Endothelial cell of umbilical vein (primary cell): ENCODE data around the gene FKBP2. TPM values are rescaled to one million over a fixed set of nuclear protein-coding genes. Genes with fewer than 3 reads are reported as not detected.

Experiments
- BruUV-seq: library from RNA; stranded (reverse); fragments of 400-500 nt; replicated peaks from 2 replicates; lab custom pipeline; 2021; lab: Mats Ljungman, UMichigan
- CTCF ChIA-PET: fragments of 300-600, 350-600 bp; sonication (Branson Sonifier 250); formaldehyde crosslinking; loops from one replicate; lab custom pipeline; 2021; ENCODE audit warnings: antibody characterized with exemption, inconsistent platforms; lab: Charles Lee
- POLR2A ChIA-PET: fragments of 300-600, 350-600 bp; sonication (Branson Sonifier 250); formaldehyde crosslinking; loops from one replicate; lab custom pipeline; 2021; ENCODE audit warnings: antibody characterized with exemption, inconsistent platforms; lab: Charles Lee
- DNase-seq: peaks from one replicate; pipeline ENCODE4 v3.0.0-alpha.2; 2011; ENCODE audit warnings: low read depth, low spot score
- FAIRE-seq: peaks from 2 replicates; lab custom pipeline; 2011; peaks lifted over from hg19 to GRCh38; lab: Jason Lieb, UNC
- H2AFZ ChIP-seq: 2 replicates; pipeline ENCODE4 v1.6.0; 2012; ENCODE audit warnings: low read depth, low read length, control low read depth, inconsistent platforms
- H3K27ac ChIP-seq: 2 replicates; pipeline ENCODE4 v1.5.1; 2011; ENCODE audit warnings: low read depth, mild to moderate bottlenecking, control low read depth, low read length, moderate library complexity; ENCODE audit not compliant: insufficient read depth
- H3K27me3 ChIP-seq, 2 experiments: 2 replicates each; pipeline versions ENCODE4 v1.6.0 to v1.6.1; 2011; ENCODE audit warnings: low read length in 2 of 2, mixed read lengths in 1 of 2; ENCODE audit not compliant: control insufficient read depth in 2 of 2, insufficient read depth in 2 of 2
- H3K36me3 ChIP-seq, 2 experiments: 2 replicates in 1 of 2; 3 replicates in 1 of 2; pipeline ENCODE4 v1.5.1; 2011; ENCODE audit warnings: low read length in 2 of 2, mild to moderate bottlenecking in 1 of 2, moderate library complexity in 1 of 2; ENCODE audit not compliant: control insufficient read depth in 2 of 2, insufficient read depth in 2 of 2; ENCODE audit errors: extremely low read depth in 1 of 2
- H3K4me1 ChIP-seq: 3 replicates; pipeline ENCODE4 v1.5.1; 2011; ENCODE audit warnings: mild to moderate bottlenecking, low read length; ENCODE audit not compliant: control insufficient read depth, insufficient read depth; ENCODE audit errors: extremely low read depth
- H3K4me2 ChIP-seq: 2 replicates; pipeline ENCODE4 v1.6.1; 2011; ENCODE audit warnings: low read length, control low read depth, mixed read lengths; ENCODE audit not compliant: insufficient read depth
- H3K4me3 ChIP-seq, 3 experiments: fragments of 200-600 bp in 1 of 3; sonication (generic), shearing (Covaris generic) in 1 of 3; replicated peaks in 1 of 3; 2 replicates each; pipeline ENCODE4 v1.5.1; 2011 to 2016; ENCODE audit warnings: control low read depth in 3 of 3, low read length in 3 of 3, mild to moderate bottlenecking in 2 of 3, inconsistent platforms in 1 of 3, low read depth in 1 of 3, moderate library complexity in 1 of 3; ENCODE audit not compliant: insufficient read depth in 1 of 3
- H3K79me2 ChIP-seq: 2 replicates; pipeline ENCODE4 v1.6.0; 2012; ENCODE audit warnings: low read length, inconsistent platforms; ENCODE audit not compliant: control insufficient read depth, insufficient read depth
- H3K9ac ChIP-seq: replicated peaks from 2 replicates; pipeline ENCODE3; 2011; ENCODE audit warnings: low read length, control low read depth; ENCODE audit not compliant: insufficient read depth; ENCODE audit errors: extremely low read depth
- H3K9me1 ChIP-seq: replicated peaks from 3 replicates; pipeline ENCODE4 v1.6.0; 2011; ENCODE audit warnings: mild to moderate bottlenecking, low read length; ENCODE audit not compliant: control insufficient read depth, insufficient read depth; ENCODE audit errors: extremely low read depth
- H3K9me3 ChIP-seq: replicated peaks from 2 replicates; pipeline ENCODE4 v1.5.1; 2012; ENCODE audit warnings: low read length, inconsistent platforms; ENCODE audit not compliant: control insufficient read depth, insufficient read depth
- H4K20me1 ChIP-seq: replicated peaks from 2 replicates; pipeline ENCODE3; 2011; ENCODE audit warnings: mild to moderate bottlenecking, low read length; ENCODE audit not compliant: control insufficient read depth, insufficient read depth; ENCODE audit errors: extremely low read depth
- EZH2 ChIP-seq: IDR thresholded peaks from 2 replicates; pipeline ENCODE4 v1.6.1; 2012; ENCODE audit warnings: borderline replicate concordance, low read depth, mild to moderate bottlenecking, moderate library complexity, low read length, inconsistent platforms; ENCODE audit not compliant: severe bottlenecking
- FOS ChIP-seq: IDR thresholded peaks from 2 replicates; pipeline ENCODE4 v1.6.1; 2011; ENCODE audit warnings: mild to moderate bottlenecking, low read length, moderate library complexity, borderline replicate concordance; ENCODE audit not compliant: insufficient read depth
- GATA2 ChIP-seq: IDR thresholded peaks from 2 replicates; pipeline ENCODE4 v1.7.0; 2011; ENCODE audit warnings: low read depth, mild to moderate bottlenecking, moderate library complexity, mixed read lengths, low read length; ENCODE audit not compliant: insufficient read length, insufficient read depth
- JUN ChIP-seq: IDR thresholded peaks from 2 replicates; pipeline ENCODE4 v1.6.1; 2011; ENCODE audit warnings: borderline replicate concordance, low read depth; ENCODE audit not compliant: insufficient read length, insufficient read depth
- MYC ChIP-seq: IDR thresholded peaks from one replicate; pipeline ENCODE4 v1.6.1; 2011; ENCODE audit warnings: mild to moderate bottlenecking, low read depth, low read length
- POLR2A ChIP-seq: IDR thresholded peaks from 2 replicates; pipeline ENCODE4 v1.6.1; 2012; ENCODE audit warnings: low read depth, mild to moderate bottlenecking, control low read depth, low read length
- POLR2AphosphoS5 ChIP-seq: IDR thresholded peaks from 2 replicates; pipeline ENCODE4 v1.6.1; 2012; ENCODE audit warnings: low read depth, mild to moderate bottlenecking, control low read depth, low read length, moderate library complexity; ENCODE audit not compliant: insufficient read depth
- dilution Hi-C: fragments of 300-500 bp; cut with MboI; formaldehyde crosslinking; loops from one replicate; pipeline ENCODE4 v1.15.0; 2019; ENCODE audit warnings: low sequenced_read_pairs; ENCODE audit not compliant: extremely low pct_ligation_motif_present
- intact Hi-C: fragments of 100-400 bp; cut with micrococcal nuclease; formaldehyde crosslinking; loops from one replicate; pipeline ENCODE4 v1.10.0; 2022
- polyA plus RNA-seq, 4 experiments: library from polyadenylated mRNA; depleted of rRNA in 3 of 4; stranded (reverse) in 3 of 4; unstranded in 1 of 4; fragments of >200 nt; gene quantifications; 2 replicates each; pipeline versions ENCODE4 v1.2.1 to v1.2.3, GENCODE V29; 2011 to 2012; ENCODE audit warnings: missing spikeins in 1 of 4
- total RNA-seq: library from RNA; stranded (reverse); gene quantifications from 2 replicates; pipeline ENCODE4 v1.2.3, GENCODE V29; 2021
- TF ChIP-seq, protein P1 (sequence below): IDR thresholded peaks from 2 replicates; pipeline ENCODE4 v1.6.1; 2011; ENCODE audit not compliant: insufficient read depth, insufficient read length
- TF ChIP-seq, protein P2 (sequence below), 2 donors: IDR thresholded peaks; 1 replicate in 1 of 2; 2 replicates in 1 of 2; pipeline ENCODE4 v1.5.1; 2011; ENCODE audit warnings: low read length in 2 of 2, mild to moderate bottlenecking in 2 of 2, moderate library complexity in 2 of 2, control low read depth in 1 of 2, inconsistent platforms in 1 of 2, low read depth in 1 of 2; ENCODE audit not compliant: insufficient read depth in 1 of 2; ENCODE audit errors: extremely low read depth in 1 of 2

FKBP2 gene
- total and polyA plus RNA-seq, 2 donors (not counting 3 experiments of a cell fraction or from before 2014, with no cell fraction given): 48.5 to 74.4 TPM

DNA sequence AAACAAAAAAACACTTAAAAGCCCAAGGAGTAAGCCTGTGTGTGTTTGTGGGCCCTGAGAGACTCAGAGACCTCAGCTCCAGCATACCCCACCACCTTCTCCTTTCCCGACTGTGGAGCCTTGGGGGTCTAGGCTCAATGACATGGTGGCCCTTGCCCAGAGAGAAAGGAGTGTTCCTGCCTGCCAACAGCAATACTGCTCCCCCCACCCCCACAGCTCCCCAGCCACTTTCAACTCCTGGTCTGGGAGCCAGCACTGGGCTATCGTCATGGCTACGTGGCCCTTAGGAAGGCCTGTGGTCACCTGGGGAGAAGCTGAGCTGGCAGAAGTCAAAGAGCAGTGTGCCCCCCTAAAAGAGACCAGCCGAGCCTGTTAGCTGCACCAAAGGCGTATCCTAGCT lies 3.2 kb downstream of the FKBP2 start:
- no peak overlapping the region for H2AFZ ChIP-seq
- no peak for DNase-seq
- peaks cover 21% of the 10 kb centered on the region for H3K4me1 ChIP-seq
- no peak for FAIRE-seq
- H3K79me2 ChIP-seq: peaks cover 40% of the 10 kb centered on the region
- H3K27ac ChIP-seq: no peak overlapping the region
- no peaks in the 10 kb centered on the region for H4K20me1 ChIP-seq
- BruUV-seq: no TSS peak
- no peak overlapping the region for H3K4me3 ChIP-seq
- H3K27me3 ChIP-seq: no peaks in the 10 kb centered on the region
- no peaks in the 10 kb centered on the region for H3K9me3 ChIP-seq
- ChIA-PET CTCF (interaction anchor here (0.9 to 5.0 kb wide), 6 partner anchors 19 to 59 kb away, joined by 3 to 36 read pairs (median 4); partner anchors contain the start of gene CATSPERZ), POLR2A (no interaction called here)
- no peaks in the 10 kb centered on the region for H3K9me1 ChIP-seq
- H3K36me3 ChIP-seq: peaks cover 0 to 12% of the 10 kb centered on the region in 2 experiments
- intact Hi-C loops: loop anchor here (5.0 kb wide), 1 partner anchor 113 kb away; the partner anchor contains the start of gene RPS6KA4
- no peak overlapping the region for H3K4me2 ChIP-seq
- TF ChIP-seq, protein P1, sequence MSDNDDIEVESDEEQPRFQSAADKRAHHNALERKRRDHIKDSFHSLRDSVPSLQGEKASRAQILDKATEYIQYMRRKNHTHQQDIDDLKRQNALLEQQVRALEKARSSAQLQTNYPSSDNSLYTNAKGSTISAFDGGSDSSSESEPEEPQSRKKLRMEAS: no peak
- TF ChIP-seq, protein P2, sequence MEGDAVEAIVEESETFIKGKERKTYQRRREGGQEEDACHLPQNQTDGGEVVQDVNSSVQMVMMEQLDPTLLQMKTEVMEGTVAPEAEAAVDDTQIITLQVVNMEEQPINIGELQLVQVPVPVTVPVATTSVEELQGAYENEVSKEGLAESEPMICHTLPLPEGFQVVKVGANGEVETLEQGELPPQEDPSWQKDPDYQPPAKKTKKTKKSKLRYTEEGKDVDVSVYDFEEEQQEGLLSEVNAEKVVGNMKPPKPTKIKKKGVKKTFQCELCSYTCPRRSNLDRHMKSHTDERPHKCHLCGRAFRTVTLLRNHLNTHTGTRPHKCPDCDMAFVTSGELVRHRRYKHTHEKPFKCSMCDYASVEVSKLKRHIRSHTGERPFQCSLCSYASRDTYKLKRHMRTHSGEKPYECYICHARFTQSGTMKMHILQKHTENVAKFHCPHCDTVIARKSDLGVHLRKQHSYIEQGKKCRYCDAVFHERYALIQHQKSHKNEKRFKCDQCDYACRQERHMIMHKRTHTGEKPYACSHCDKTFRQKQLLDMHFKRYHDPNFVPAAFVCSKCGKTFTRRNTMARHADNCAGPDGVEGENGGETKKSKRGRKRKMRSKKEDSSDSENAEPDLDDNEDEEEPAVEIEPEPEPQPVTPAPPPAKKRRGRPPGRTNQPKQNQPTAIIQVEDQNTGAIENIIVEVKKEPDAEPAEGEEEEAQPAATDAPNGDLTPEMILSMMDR (IDR thresholded peaks at IDR 0.05; ENCODE audit: extremely low read depth in 1 of 2, insufficient read depth in 1 of 2, low read depth in 1 of 2, low read length in 2 of 2): no peak
- TF ChIP-seq MYC (no peak), FOS (no peak), POLR2AphosphoS5 (no peak), JUN (no peak), GATA2 (no peak), EZH2 (no peak), POLR2A (no peak)
- no peak overlapping the region for H3K9ac ChIP-seq
- dilution Hi-C loops: no loop called here
